Activated CD4-positive, CD25-positive, alpha-beta regulatory T cell treated with anti-CD3 and anti-CD28 coated beads, Interleukin-2, amount 50 U/mL, for 72 hours (primary cell): ENCODE measurements around the gene FBXO45.
A peak's percentile ranks its signal among the peaks of the same experiment; 100 is the strongest.
"Not testable (repeated sequence)": the region's sequence is repeated elsewhere in the genome, so short reads cannot be mapped to it uniquely, and the experiment has no call there.

Source experiments
- DNase-seq: peaks from one replicate; pipeline ENCODE4 v3.0.0; 2021

Gene FBXO45

DNA sequence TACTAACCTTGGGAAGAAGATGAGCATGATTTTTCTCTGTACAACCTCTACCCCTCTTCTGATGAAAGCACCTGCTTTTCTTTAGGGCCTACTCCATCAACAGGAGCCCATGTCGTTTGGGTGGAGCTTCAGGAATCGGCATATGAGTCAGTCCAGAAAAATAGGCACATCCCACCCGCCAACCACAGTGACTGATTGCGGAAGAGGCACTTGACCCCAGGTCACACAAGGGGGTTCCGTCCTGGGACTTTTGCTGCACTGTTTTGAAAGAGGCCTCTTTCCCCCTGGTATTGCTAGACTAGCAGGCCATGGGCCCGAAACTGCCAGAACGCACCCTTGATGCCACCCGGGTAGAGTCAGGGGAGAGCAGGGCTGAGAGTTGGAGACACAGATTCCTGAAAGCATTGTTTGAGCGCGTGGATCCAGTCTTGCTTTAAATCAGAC lies 51.7 kb downstream of the FBXO45 start:
- no peak for DNase-seq

- no peak for DNase-seq
Measured at GRCh38 chr3:196620684-196621083, 52.2 kb downstream of the FBXO45 start.

GRCh38 chr3:196621611-196622010 lies 53.2 kb downstream of the FBXO45 start:
- no peak for DNase-seq

- no peak for DNase-seq
Measured at GRCh38 chr3:196624067-196624790, 55.8 kb downstream of the FBXO45 start.

GRCh38 chr3:196624907-196625306 lies 56.4 kb downstream of the FBXO45 start:
- DNase-seq = no peak

DNA sequence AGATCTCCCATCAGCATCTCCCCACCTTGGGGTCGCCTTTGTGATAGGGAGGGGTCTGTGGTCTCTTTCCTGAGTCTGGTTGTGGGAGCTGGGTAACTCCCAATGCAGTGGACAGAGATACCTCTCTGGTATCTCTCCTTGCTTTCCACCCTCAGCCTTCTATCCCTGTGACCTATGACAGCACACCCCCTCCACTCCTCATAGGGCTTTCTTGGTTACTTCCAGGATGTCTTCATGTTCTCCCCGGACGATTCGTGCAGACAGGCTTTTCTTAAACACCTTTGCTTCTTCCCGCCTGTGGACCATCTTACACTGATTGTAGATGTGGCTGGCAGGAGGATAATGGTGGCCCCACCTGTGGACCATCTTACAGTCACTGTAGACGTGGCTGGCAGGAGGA lies 56.9 kb downstream of the FBXO45 start:
- no peak for DNase-seq

DNA sequence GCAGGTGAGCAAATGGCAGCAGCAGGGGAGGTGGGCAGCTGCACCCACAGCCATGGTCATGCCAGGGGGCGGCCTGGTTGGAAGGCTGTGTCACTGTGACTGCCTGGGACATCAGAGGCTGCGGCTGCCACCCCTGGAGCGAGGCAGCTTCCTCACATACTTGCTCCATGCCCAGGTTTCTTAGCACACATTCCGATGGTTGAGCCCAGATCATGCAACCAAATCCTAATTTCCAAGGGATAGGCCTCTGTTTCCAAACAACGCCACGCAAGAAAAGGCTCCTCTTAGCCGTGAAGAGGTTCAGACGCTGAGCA lies 59.4 kb downstream of the FBXO45 start:
- no peak for DNase-seq

GRCh38 chr3:196629228-196629627 lies 60.8 kb downstream of the FBXO45 start:
- no peak for DNase-seq

DNA sequence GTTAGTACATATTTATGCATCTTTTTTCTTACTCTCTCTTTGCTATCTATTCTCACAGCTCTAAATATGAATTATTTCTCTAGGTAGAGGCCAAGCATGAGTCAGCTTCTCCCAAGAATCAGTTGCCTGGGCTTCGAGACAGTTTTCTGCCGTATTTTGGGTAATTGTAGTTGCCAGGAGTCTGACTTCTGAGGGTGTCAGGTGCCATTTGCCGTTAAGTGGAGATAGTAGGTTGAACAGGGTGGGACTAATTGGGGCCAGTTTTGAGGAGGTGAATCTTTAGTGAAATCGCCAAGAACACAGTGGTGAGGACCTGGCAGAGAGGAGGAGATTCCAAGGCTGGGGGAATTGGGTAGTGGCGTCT lies 63.2 kb downstream of the FBXO45 start:
- no peak for DNase-seq

GRCh38 chr3:196632046-196632751 lies 63.7 kb downstream of the FBXO45 start:
- DNase-seq = peak; percentile 84

DNA sequence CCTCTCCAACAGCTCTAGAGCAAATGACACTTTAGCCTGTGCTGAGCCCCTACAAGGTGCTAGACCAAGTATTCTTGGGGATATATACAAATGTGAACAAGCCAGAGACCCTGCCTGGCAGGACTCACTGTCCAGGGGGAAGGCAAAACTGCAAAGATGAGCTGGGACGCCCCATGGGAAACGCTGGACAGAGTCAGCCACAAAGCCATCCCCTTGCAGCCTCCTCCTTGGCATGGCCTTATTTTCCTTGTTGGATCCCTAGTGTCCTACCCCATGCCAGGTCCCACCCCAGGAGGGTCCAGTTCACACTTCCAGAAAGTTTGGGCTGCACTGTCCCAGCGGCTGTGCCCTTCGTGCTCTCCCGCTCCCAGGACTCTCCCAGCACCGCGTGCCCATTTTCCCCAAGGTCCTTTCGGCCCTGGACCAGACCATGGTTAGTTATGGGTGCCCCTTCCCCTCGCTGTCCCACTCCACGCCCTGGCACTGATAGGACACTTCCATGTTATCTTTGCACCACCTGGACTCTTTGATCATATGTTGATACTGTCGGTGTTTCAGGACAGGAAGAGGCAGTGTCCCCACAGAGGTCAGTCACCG lies 65.2 kb downstream of the FBXO45 start:
- DNase-seq = no peak

DNA sequence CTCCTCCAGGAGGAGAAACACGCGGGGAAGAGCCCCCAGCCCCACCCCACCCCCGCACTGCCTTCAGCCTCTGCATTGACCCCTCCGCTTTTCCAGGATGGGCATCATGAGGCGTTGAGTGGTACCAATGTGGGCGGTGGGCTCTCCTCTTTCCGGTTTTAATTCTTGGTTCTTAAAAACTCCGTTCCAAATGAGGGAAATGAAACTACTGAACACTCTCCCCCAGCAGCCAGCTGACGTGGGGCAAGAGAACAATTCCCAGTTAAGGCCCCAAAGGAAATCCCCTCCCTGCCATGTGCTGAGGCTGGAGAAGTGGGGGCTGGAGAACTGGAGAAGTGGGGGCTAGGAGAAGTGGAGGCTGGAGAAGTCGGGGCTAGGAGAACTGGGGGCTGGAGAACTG lies 65.8 kb downstream of the FBXO45 start:
- DNase-seq = no peak

DNA sequence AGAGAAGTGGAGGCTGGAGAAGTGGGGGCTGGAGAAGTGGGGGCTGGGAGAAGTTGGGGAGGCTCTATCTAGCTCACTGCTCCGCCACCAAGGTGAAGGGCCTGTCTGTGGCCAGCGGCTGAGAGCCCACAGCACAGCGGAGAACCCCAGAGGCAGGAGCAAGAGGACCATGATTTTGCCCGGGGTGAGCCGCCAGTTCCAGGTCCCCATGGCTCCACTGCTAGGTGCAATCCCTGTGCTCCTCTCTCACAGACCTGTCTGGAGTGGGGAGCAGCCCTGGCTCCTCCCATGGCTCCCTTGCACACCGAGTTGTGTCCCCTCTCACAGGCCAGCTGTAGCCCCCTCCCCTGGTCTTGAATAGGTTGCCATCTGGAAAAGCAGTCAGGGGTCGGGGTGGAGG lies 66.4 kb downstream of the FBXO45 start:
- DNase-seq = no peak

DNA sequence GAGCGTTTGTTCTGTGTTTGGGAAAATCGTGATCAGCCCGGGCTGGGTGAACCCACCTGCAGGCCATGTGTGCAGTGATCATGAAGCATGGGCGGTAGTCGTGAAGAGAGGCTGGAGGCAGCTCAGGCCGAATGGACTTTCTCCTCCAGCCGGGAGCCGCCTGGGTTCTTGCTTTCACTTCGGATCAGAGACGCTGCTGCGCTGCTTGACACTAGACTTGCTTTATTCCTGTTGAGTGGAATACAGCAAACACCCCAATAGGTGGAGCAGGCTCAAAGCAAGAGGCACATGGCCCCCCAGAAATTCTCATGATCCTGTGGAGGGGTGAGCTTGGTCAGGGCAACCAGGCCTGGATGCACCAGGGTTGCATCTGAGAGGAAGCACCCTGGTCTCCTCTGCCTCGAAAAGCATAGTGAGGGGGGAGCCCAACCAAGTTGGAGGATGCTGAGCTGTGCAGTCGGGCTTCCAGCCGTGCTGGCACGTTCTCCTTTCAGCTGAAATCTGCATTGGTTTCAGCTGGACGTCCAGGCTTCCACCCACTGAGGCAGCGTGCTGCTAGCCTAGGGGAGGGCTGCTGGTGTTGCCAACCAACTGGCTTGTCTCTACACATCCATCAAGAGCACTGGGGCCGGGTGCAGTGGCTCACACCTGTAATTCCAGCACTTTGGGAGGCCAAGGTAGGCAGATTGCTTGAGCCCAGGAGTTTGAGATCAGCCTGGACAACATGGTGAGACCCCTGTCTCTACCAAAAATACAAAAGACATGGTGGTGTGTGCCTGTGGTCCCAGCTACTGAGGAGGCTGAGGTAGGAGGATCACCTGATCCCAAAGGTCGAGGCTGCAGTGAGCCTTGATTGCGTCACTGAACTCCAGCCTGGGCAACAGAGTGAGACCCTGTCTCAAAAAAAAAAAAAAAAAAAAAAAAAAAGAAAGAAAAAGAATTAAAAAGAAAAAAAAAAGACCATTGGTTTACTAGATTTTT lies 68.2 kb downstream of the FBXO45 start:
- no peak for DNase-seq

DNA sequence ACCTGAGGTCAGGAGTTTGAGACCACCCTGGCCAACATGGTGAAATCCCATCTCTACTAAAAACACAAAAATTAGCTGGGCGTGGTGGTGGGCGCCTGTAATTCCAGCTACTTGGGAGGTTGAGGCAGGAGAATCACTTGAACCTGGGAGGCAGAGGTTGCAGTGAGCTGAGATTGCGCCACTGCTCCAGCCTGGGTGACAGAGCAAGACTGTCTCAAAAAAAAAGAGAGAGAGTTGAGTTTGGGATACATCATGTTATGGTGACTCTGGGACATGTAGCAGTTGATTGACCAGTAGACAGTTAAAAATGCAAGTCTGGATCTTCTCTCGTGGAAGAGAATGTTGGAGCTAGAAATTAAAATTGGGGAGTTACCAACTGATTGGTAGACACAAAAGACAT lies 69.5 kb downstream of the FBXO45 start:
- DNase-seq = not testable (repeated sequence)
